ENCODE data around the gene KLK1. TPM values are rescaled to one million over a fixed set of nuclear protein-coding genes. Genes with fewer than 3 reads are reported as not detected.

Gene KLK1
- total RNA-seq, 4 donors from 2014 or later: not detected

- intact Hi-C loops (cut with DNase I): no loop called here
- Histone ChIP-seq H3K4me3 (no peak overlapping the region), H3K4me1 (peaks cover 0 to 16% (median 0%) of the 10 kb centered on the region in 3 donors), H3K36me3 (peaks cover 13 to 56% (median 23%) of the 10 kb centered on the region in 3 donors), H3K27me3 (peaks cover 0 to 8% (median 0%) of the 10 kb centered on the region in 4 donors), H3K9me3 (no peaks in the 10 kb centered on the region), H3K27ac (no peak overlapping the region)
- TF ChIP-seq POLR2A (IDR thresholded peaks at IDR 0.05): no peak
- TF ChIP-seq CTCF (IDR thresholded peaks at IDR 0.05): no peak
- DNase-seq: no peak
- 75% methylated on average over 3 of the region's 9 CpGs for WGBS, 2 donors
These were observed 27.4 kb downstream of the KLK1 start for GRCh38 chr19:50796128-50796633.

- Histone ChIP-seq H3K4me1 (peaks cover 0 to 11% (median 0%) of the 10 kb centered on the region in 3 donors), H3K4me3 (no peak overlapping the region), H3K9me3 (no peaks in the 10 kb centered on the region), H3K36me3 (peaks cover 13 to 51% (median 23%) of the 10 kb centered on the region in 3 donors), H3K27me3 (peaks cover 0 to 8% (median 0%) of the 10 kb centered on the region in 4 donors), H3K27ac (no peak overlapping the region)
- DNase-seq: no peak
- TF ChIP-seq CTCF (IDR thresholded peaks at IDR 0.05): no peak
- no peak for TF ChIP-seq POLR2A (IDR thresholded peaks at IDR 0.05)
- 50 to 68% methylated on average over 3 to 4 of the region's 4 CpGs for whole genome bisulfite sequencing, 2 donors
- intact Hi-C loops (cut with DNase I): no loop called here
These were observed 27.9 kb downstream of the KLK1 start for GRCh38 chr19:50795664-50796073.

GRCh38 chr19:50794876-50795663 lies 28.5 kb downstream of the KLK1 start:
- H3K4me1 ChIP-seq: peaks cover 0 to 11% (median 0%) of the 10 kb centered on the region in 3 donors
- 30 to 70% methylated on average over 4 to 16 of the region's 18 CpGs for WGBS, 2 donors
- TF ChIP-seq POLR2A (IDR thresholded peaks at IDR 0.05): no peak
- TF ChIP-seq CTCF (IDR thresholded peaks at IDR 0.05): peak in 1 of 6 experiments; percentile 28
- no peaks in the 10 kb centered on the region for H3K9me3 ChIP-seq
- intact Hi-C loops (cut with DNase I): no loop called here
- no peak for DNase-seq
- H3K27me3 ChIP-seq: peaks cover 0 to 8% (median 0%) of the 10 kb centered on the region in 4 donors
- H3K27ac ChIP-seq: no peak overlapping the region
- H3K4me3 ChIP-seq: no peak overlapping the region
- H3K36me3 ChIP-seq: peaks cover 13 to 47% (median 23%) of the 10 kb centered on the region in 3 donors

- WGBS, 2 donors: 20 to 38% methylated on average over 8 to 11 of the region's 16 CpGs
- peaks cover 0 to 11% (median 0%) of the 10 kb centered on the region in 3 donors for H3K4me1 ChIP-seq
- H3K9me3 ChIP-seq: no peaks in the 10 kb centered on the region
- H3K4me3 ChIP-seq: no peak overlapping the region
- TF ChIP-seq POLR2A (IDR thresholded peaks at IDR 0.05) (no peak), CTCF (IDR thresholded peaks at IDR 0.05) (peak in 1 of 6 experiments; percentile 27)
- intact Hi-C loops (cut with DNase I): no loop called here
- H3K27me3 ChIP-seq: peaks cover 0 to 11% (median 0%) of the 10 kb centered on the region in 4 donors
- no peak for DNase-seq
- no peak overlapping the region for H3K27ac ChIP-seq
- peaks cover 13 to 39% (median 15%) of the 10 kb centered on the region in 3 donors for H3K36me3 ChIP-seq
These were observed 29.3 kb downstream of the KLK1 start for GRCh38 chr19:50794074-50794875.

All from esophagus squamous epithelium (tissue), 5 donors.